Fibroblast of lung (primary cell): ENCODE results near the gene RPL28. TPM values are rescaled to one million over a fixed set of nuclear protein-coding genes. Genes with fewer than 3 reads are reported as not detected.

ENCODE experiments used
- DNase-seq, 2 donors: peaks; one replicate each; pipeline versions ENCODE4 v3.0.0 to v3.0.0-alpha.2; 2010; ENCODE audit warnings: low read depth in 2 of 2
- H2AFZ ChIP-seq: 2 replicates; pipeline ENCODE4 v1.5.1; 2012; ENCODE audit warnings: low read length, control low read depth, inconsistent platforms
- H3K27ac ChIP-seq: 2 replicates; pipeline ENCODE4 v1.5.1; 2011; ENCODE audit warnings: low read length, control low read depth; ENCODE audit not compliant: insufficient read depth
- H3K27me3 ChIP-seq: 2 replicates; pipeline ENCODE4 v1.5.1; 2011; ENCODE audit warnings: mild to moderate bottlenecking, low read length; ENCODE audit not compliant: control insufficient read depth, insufficient read depth
- H3K36me3 ChIP-seq: 2 replicates; pipeline ENCODE4 v1.5.1; 2011; ENCODE audit warnings: low read length; ENCODE audit not compliant: control insufficient read depth, insufficient read depth
- H3K4me1 ChIP-seq: 2 replicates; pipeline ENCODE4 v1.5.1; 2011; ENCODE audit warnings: low read length; ENCODE audit not compliant: control insufficient read depth, insufficient read depth; ENCODE audit errors: extremely low read depth
- H3K4me2 ChIP-seq: 2 replicates; pipeline ENCODE4 v1.5.1; 2011; ENCODE audit warnings: low read length, control low read depth; ENCODE audit not compliant: insufficient read depth; ENCODE audit errors: extremely low read depth
- H3K4me3 ChIP-seq, 4 experiments: fragments of 200-600 bp in 1 of 4; sonication (generic) in 1 of 4; replicated peaks in 1 of 4; 2 replicates each; pipeline ENCODE4 v1.5.1; 2011 to 2016; ENCODE audit warnings: low read length in 4 of 4, low read depth in 3 of 4, mild to moderate bottlenecking in 3 of 4, control low read depth in 2 of 4, inconsistent platforms in 1 of 4, mixed read lengths in 1 of 4; ENCODE audit not compliant: insufficient read depth in 1 of 4; ENCODE audit errors: control extremely low read depth in 1 of 4
- H3K79me2 ChIP-seq: 2 replicates; pipeline ENCODE4 v1.5.1; 2012; ENCODE audit warnings: mild to moderate bottlenecking, low read length, inconsistent platforms; ENCODE audit not compliant: control insufficient read depth, insufficient read depth
- H3K9ac ChIP-seq: 2 replicates; pipeline ENCODE4 v1.5.1; 2011; ENCODE audit warnings: mild to moderate bottlenecking, low read length, control low read depth; ENCODE audit not compliant: insufficient read depth
- H3K9me3 ChIP-seq: 2 replicates; pipeline ENCODE4 v1.5.1; 2012; ENCODE audit warnings: low read depth, low read length; ENCODE audit not compliant: control insufficient read depth, insufficient read depth
- H4K20me1 ChIP-seq: 2 replicates; pipeline ENCODE4 v1.5.1; 2011; ENCODE audit warnings: low read length; ENCODE audit not compliant: control insufficient read depth, insufficient read depth; ENCODE audit errors: extremely low read depth
- EZH2 ChIP-seq: IDR thresholded peaks from 2 replicates; pipeline ENCODE4 v1.5.1; 2012; ENCODE audit warnings: low read length, control low read depth, mild to moderate bottlenecking; ENCODE audit errors: missing control alignments
- polyA plus RNA-seq, 2 donors: library from polyadenylated mRNA; depleted of rRNA in 1 of 2; stranded (reverse) in 1 of 2; unstranded in 1 of 2; fragments of >200 nt; gene quantifications; 2 replicates each; pipeline ENCODE4 v1.2.1, GENCODE V29; 2011 to 2012; ENCODE audit warnings: missing spikeins in 1 of 2
- total RNA-seq: library from RNA; depleted of rRNA; stranded (reverse); fragments of >200 nt; gene quantifications from 2 replicates; pipeline ENCODE4 v1.2.1, GENCODE V29; 2014
- TF ChIP-seq, protein P1 (sequence below), 2 donors: IDR thresholded peaks in 1 of 2; conservative IDR thresholded peaks in 1 of 2; 1 replicate in 1 of 2; 2 replicates in 1 of 2; pipeline ENCODE4 v1.5.1; 2011 to 2012; ENCODE audit warnings: low read length in 2 of 2, control low read depth in 1 of 2, inconsistent platforms in 1 of 2, low read depth in 1 of 2, mild to moderate bottlenecking in 1 of 2

The RPL28 gene
- total and polyA plus RNA-seq, 2 donors (not counting 1 experiment from before 2014, with no cell fraction given) = 146 to 665 TPM

GRCh38 chr19:55437410-55437809 is 51.7 kb downstream of the RPL28 start:
- no peak overlapping the region for H2AFZ ChIP-seq
- H3K36me3 ChIP-seq = no peaks in the 10 kb centered on the region
- H4K20me1 ChIP-seq = no peaks in the 10 kb centered on the region
- H3K4me3 ChIP-seq = no peak overlapping the region
- H3K79me2 ChIP-seq = no peaks in the 10 kb centered on the region
- H3K27ac ChIP-seq = no peak overlapping the region
- H3K9ac ChIP-seq = no peak overlapping the region
- H3K4me2 ChIP-seq = no peak overlapping the region
- DNase-seq = peak; percentile 56 to 63
- H3K27me3 ChIP-seq = peaks cover 22% of the 10 kb centered on the region
- no peaks in the 10 kb centered on the region for H3K4me1 ChIP-seq
- no peak for TF ChIP-seq EZH2
- TF ChIP-seq, protein P1, sequence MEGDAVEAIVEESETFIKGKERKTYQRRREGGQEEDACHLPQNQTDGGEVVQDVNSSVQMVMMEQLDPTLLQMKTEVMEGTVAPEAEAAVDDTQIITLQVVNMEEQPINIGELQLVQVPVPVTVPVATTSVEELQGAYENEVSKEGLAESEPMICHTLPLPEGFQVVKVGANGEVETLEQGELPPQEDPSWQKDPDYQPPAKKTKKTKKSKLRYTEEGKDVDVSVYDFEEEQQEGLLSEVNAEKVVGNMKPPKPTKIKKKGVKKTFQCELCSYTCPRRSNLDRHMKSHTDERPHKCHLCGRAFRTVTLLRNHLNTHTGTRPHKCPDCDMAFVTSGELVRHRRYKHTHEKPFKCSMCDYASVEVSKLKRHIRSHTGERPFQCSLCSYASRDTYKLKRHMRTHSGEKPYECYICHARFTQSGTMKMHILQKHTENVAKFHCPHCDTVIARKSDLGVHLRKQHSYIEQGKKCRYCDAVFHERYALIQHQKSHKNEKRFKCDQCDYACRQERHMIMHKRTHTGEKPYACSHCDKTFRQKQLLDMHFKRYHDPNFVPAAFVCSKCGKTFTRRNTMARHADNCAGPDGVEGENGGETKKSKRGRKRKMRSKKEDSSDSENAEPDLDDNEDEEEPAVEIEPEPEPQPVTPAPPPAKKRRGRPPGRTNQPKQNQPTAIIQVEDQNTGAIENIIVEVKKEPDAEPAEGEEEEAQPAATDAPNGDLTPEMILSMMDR (conservative IDR thresholded peaks at IDR 0.05 in 1 of 2, IDR thresholded peaks at IDR 0.05 in 1 of 2; ENCODE audit: low read depth in 1 of 2, low read length in 2 of 2) = no peak
- H3K9me3 ChIP-seq = no peaks in the 10 kb centered on the region

- TF ChIP-seq, protein P1 (conservative IDR thresholded peaks at IDR 0.05 in 1 of 2, IDR thresholded peaks at IDR 0.05 in 1 of 2; ENCODE audit: low read depth in 1 of 2, low read length in 2 of 2) = no peak
- TF ChIP-seq EZH2 = no peak
- Histone ChIP-seq H3K36me3 (no peaks in the 10 kb centered on the region), H3K4me1 (no peaks in the 10 kb centered on the region), H3K27me3 (peaks cover 32% of the 10 kb centered on the region), H3K27ac (no peak overlapping the region), H2AFZ (no peak overlapping the region), H3K9me3 (no peaks in the 10 kb centered on the region), H4K20me1 (no peaks in the 10 kb centered on the region), H3K79me2 (no peaks in the 10 kb centered on the region), H3K9ac (no peak overlapping the region), H3K4me2 (no peak overlapping the region), H3K4me3 (no peak overlapping the region)
- DNase-seq = no peak
Observed at GRCh38 chr19:55439052-55439451, 53.3 kb downstream of the RPL28 start.

DNA sequence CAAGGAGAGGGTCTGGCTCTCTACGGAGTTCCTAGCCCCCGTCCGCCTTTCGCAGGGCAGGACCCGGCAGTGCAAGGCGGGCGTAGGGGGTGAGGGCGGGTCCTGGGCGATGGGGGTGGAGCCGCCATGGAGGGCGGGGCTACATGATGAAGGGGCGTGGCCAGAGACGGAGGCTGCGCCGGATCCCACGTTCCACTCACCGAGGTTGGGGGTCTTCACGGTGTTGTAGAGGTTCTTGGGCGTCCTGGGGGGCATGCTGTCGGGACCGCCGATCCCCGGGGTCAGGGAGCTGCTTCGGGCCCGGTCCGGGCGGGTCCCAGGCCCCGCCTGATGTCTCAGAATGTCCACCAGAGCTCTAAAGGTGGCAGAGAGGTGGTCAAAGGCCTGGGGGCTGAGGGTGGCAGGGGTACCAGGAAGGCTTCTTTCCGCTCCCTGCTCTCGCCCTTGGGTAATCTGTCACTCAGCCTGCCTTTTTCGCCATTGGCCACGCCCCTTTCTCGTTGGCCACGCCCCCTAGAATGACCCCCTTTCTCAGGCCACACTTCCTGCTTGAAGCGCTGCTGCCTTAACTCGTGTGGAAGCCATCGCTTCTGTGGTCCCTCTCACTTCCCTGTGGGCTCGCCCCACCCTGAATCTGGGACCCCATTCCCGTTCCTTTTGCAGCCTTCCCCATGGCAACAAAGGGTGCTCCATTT is 54.8 kb downstream of the RPL28 start:
- TF ChIP-seq EZH2 = peak; percentile 51
- TF ChIP-seq, protein P1 (conservative IDR thresholded peaks at IDR 0.05 in 1 of 2, IDR thresholded peaks at IDR 0.05 in 1 of 2; ENCODE audit: low read depth in 1 of 2, low read length in 2 of 2) = no peak
- H3K4me3 ChIP-seq = no peak overlapping the region
- no peak overlapping the region for H3K9ac ChIP-seq
- no peaks in the 10 kb centered on the region for H3K36me3 ChIP-seq
- H3K27me3 ChIP-seq = peaks cover 44% of the 10 kb centered on the region
- no peak for DNase-seq
- no peak overlapping the region for H3K4me2 ChIP-seq
- no peak overlapping the region for H2AFZ ChIP-seq
- H4K20me1 ChIP-seq = no peaks in the 10 kb centered on the region
- no peaks in the 10 kb centered on the region for H3K9me3 ChIP-seq
- no peaks in the 10 kb centered on the region for H3K4me1 ChIP-seq
- no peaks in the 10 kb centered on the region for H3K79me2 ChIP-seq
- no peak overlapping the region for H3K27ac ChIP-seq
